Activated CD8-positive, alpha-beta T cell treated with anti-CD3 and anti-CD28 coated beads, Interleukin-2, amount 10 ng/mL, durations not matched to agents 7 days and 5 days (primary cell): ENCODE results near the gene DMXL2. TPM values are rescaled to one million over a fixed set of nuclear protein-coding genes. Genes with fewer than 3 reads are reported as not detected.
"Not testable (repeated sequence)": the region's sequence is repeated elsewhere in the genome, so short reads cannot be mapped to it uniquely, and the experiment has no call there.

Experiments used
- ATAC-seq: fragments of 150-1000 bp; cut with Tn5 transposase; one replicate; pipeline ENCODE4 v1.10.0; 2021; ENCODE audit warnings: moderate library complexity
- CTCF ChIA-PET: fragments of 350-600 bp; sonication (Branson Sonifier 250); formaldehyde crosslinking; loops from one replicate; lab custom pipeline; 2021; ENCODE audit warnings: antibody characterized with exemption; lab: Charles Lee
- POLR2A ChIA-PET: fragments of 350-600 bp; sonication (Branson Sonifier 250); formaldehyde crosslinking; loops from one replicate; lab custom pipeline; 2021; ENCODE audit warnings: antibody characterized with exemption; lab: Charles Lee
- DNase-seq: peaks from one replicate; pipeline ENCODE4 v3.0.0-alpha.2; 2020
- H3K27ac Mint-ChIP-seq: one replicate; pipeline ENCODE4 v1.8.0; 2021; ENCODE audit warnings: mild to moderate bottlenecking, mixed read lengths
- H3K27me3 Mint-ChIP-seq: one replicate; pipeline ENCODE4 v1.8.0; 2021; ENCODE audit warnings: low read depth, mixed read lengths
- H3K36me3 Mint-ChIP-seq: one replicate; pipeline ENCODE4 v1.8.0; 2021; ENCODE audit warnings: low read depth, mixed read lengths
- H3K4me1 Mint-ChIP-seq: one replicate; pipeline ENCODE4 v1.8.0; 2021; ENCODE audit warnings: low read depth, mixed read lengths
- H3K4me3 Mint-ChIP-seq: one replicate; pipeline ENCODE4 v1.8.0; 2021; ENCODE audit warnings: mild to moderate bottlenecking, mixed read lengths
- H3K9me3 Mint-ChIP-seq: one replicate; pipeline ENCODE4 v1.8.0; 2022; ENCODE audit warnings: mixed read lengths; ENCODE audit not compliant: insufficient read depth
- total RNA-seq, 2 experiments: library from RNA; stranded (reverse); gene quantifications; one replicate each; pipeline ENCODE4 v1.2.3, GENCODE V29; 2021

Gene DMXL2
- total RNA-seq, 2 experiments from 2014 or later = 6.8 to 9.2 TPM

- H3K4me1 Mint-ChIP-seq, H3K27ac Mint-ChIP-seq, H3K4me3 Mint-ChIP-seq, DNase-seq, POLR2A ChIA-PET, H3K27me3 Mint-ChIP-seq, H3K9me3 Mint-ChIP-seq, H3K36me3 Mint-ChIP-seq, CTCF ChIA-PET, ATAC-seq: not testable (repeated sequence)
Observed at GRCh38 chr15:51568939-51569784, 53.4 kb downstream of the DMXL2 start.

- DNase-seq = no peak
- POLR2A ChIA-PET = no interaction called here
- Mint-ChIP-seq H3K36me3 (no peaks in the 10 kb centered on the region), H3K4me3 (no peak overlapping the region), H3K27me3 (no peaks in the 10 kb centered on the region), H3K27ac (no peak overlapping the region), H3K9me3 (no peaks in the 10 kb centered on the region), H3K4me1 (no peaks in the 10 kb centered on the region)
- no peak for ATAC-seq
- CTCF ChIA-PET = no interaction called here
Observed at GRCh38 chr15:51561271-51561670, 61.3 kb downstream of the DMXL2 start.

GRCh38 chr15:51558876-51559275 lies 63.7 kb downstream of the DMXL2 start:
- CTCF ChIA-PET = no interaction called here
- Mint-ChIP-seq H3K9me3 (no peaks in the 10 kb centered on the region), H3K36me3 (no peaks in the 10 kb centered on the region), H3K4me1 (no peaks in the 10 kb centered on the region), H3K27me3 (no peaks in the 10 kb centered on the region), H3K4me3 (no peak overlapping the region), H3K27ac (no peak overlapping the region)
- no peak for ATAC-seq
- POLR2A ChIA-PET = no interaction called here
- no peak for DNase-seq

GRCh38 chr15:51558411-51558810 lies 64.2 kb downstream of the DMXL2 start:
- H3K27ac Mint-ChIP-seq = no peak overlapping the region
- ChIA-PET CTCF (no interaction called here), POLR2A (no interaction called here)
- H3K4me3 Mint-ChIP-seq = no peak overlapping the region
- ATAC-seq (no peak), DNase-seq (no peak)
- H3K36me3 Mint-ChIP-seq = no peaks in the 10 kb centered on the region
- H3K4me1 Mint-ChIP-seq = no peaks in the 10 kb centered on the region
- H3K9me3 Mint-ChIP-seq = no peaks in the 10 kb centered on the region
- H3K27me3 Mint-ChIP-seq = no peaks in the 10 kb centered on the region

- no peak for DNase-seq
- CTCF ChIA-PET = no interaction called here
- H3K36me3 Mint-ChIP-seq = no peaks in the 10 kb centered on the region
- POLR2A ChIA-PET = no interaction called here
- H3K27ac Mint-ChIP-seq = no peak overlapping the region
- ATAC-seq = no peak
- no peak overlapping the region for H3K4me3 Mint-ChIP-seq
- no peaks in the 10 kb centered on the region for H3K4me1 Mint-ChIP-seq
- H3K9me3 Mint-ChIP-seq = no peaks in the 10 kb centered on the region
- no peaks in the 10 kb centered on the region for H3K27me3 Mint-ChIP-seq
Observed at GRCh38 chr15:51550841-51551240, 71.7 kb downstream of the DMXL2 start.

GRCh38 chr15:51547656-51548055 lies 74.9 kb downstream of the DMXL2 start:
- ATAC-seq = no peak
- no peaks in the 10 kb centered on the region for H3K4me1 Mint-ChIP-seq
- no peaks in the 10 kb centered on the region for H3K36me3 Mint-ChIP-seq
- ChIA-PET POLR2A (no interaction called here), CTCF (interaction anchor here (1.8 kb wide), 1 partner anchor 11 kb away, joined by 4 read pairs; no protein-coding TSS in a partner anchor)
- no peak for DNase-seq
- no peak overlapping the region for H3K27ac Mint-ChIP-seq
- no peaks in the 10 kb centered on the region for H3K9me3 Mint-ChIP-seq
- no peaks in the 10 kb centered on the region for H3K27me3 Mint-ChIP-seq
- no peak overlapping the region for H3K4me3 Mint-ChIP-seq

GRCh38 chr15:51536965-51537574 lies 85.5 kb downstream of the DMXL2 start:
- Mint-ChIP-seq H3K4me1 (no peaks in the 10 kb centered on the region), H3K36me3 (no peaks in the 10 kb centered on the region), H3K27ac (no peak overlapping the region), H3K9me3 (no peaks in the 10 kb centered on the region), H3K4me3 (no peak overlapping the region), H3K27me3 (no peaks in the 10 kb centered on the region)
- ATAC-seq = no peak
- ChIA-PET POLR2A (interaction anchor here (0.6 kb wide), 1 partner anchor 310 kb away, joined by 4 read pairs; no protein-coding TSS in a partner anchor), CTCF (interaction anchor here (0.6 to 1.5 kb wide), 8 partner anchors 9 to 243 kb away, joined by 3 to 17 read pairs (median 4); partner anchors contain the start of gene DMXL2)
- no peak for DNase-seq

- Mint-ChIP-seq H3K4me3 (no peak overlapping the region), H3K36me3 (no peaks in the 10 kb centered on the region), H3K27me3 (no peaks in the 10 kb centered on the region), H3K4me1 (no peaks in the 10 kb centered on the region), H3K27ac (no peak overlapping the region), H3K9me3 (no peaks in the 10 kb centered on the region)
- CTCF ChIA-PET = interaction anchor here (1.4 to 2.1 kb wide), 2 partner anchors 35 to 243 kb away, joined by 4 to 13 read pairs; no protein-coding TSS in a partner anchor
- ATAC-seq (no peak), DNase-seq (no peak)
- POLR2A ChIA-PET = no interaction called here
Observed at GRCh38 chr15:51533672-51534398, 88.7 kb downstream of the DMXL2 start.

GRCh38 chr15:51526955-51527354 lies 95.6 kb downstream of the DMXL2 start:
- no peak for ATAC-seq
- H3K36me3 Mint-ChIP-seq = no peaks in the 10 kb centered on the region
- H3K4me3 Mint-ChIP-seq = no peak overlapping the region
- no peak for DNase-seq
- POLR2A ChIA-PET = no interaction called here
- H3K27me3 Mint-ChIP-seq = no peaks in the 10 kb centered on the region
- CTCF ChIA-PET = interaction anchor here (1.4 kb wide), 1 partner anchor 10 kb away, joined by 3 read pairs; no protein-coding TSS in a partner anchor
- no peak overlapping the region for H3K27ac Mint-ChIP-seq
- peaks cover 6% of the 10 kb centered on the region for H3K9me3 Mint-ChIP-seq
- H3K4me1 Mint-ChIP-seq = no peaks in the 10 kb centered on the region

- no peaks in the 10 kb centered on the region for H3K36me3 Mint-ChIP-seq
- ATAC-seq = no peak
- no peaks in the 10 kb centered on the region for H3K27me3 Mint-ChIP-seq
- H3K9me3 Mint-ChIP-seq = peaks cover 6% of the 10 kb centered on the region
- H3K27ac Mint-ChIP-seq = no peak overlapping the region
- no peak overlapping the region for H3K4me3 Mint-ChIP-seq
- CTCF ChIA-PET = no interaction called here
- no peaks in the 10 kb centered on the region for H3K4me1 Mint-ChIP-seq
- POLR2A ChIA-PET = no interaction called here
- no peak for DNase-seq
Observed at GRCh38 chr15:51524376-51524775, 98.2 kb downstream of the DMXL2 start.

GRCh38 chr15:51516291-51516690 lies 106.3 kb downstream of the DMXL2 start:
- Mint-ChIP-seq H3K36me3 (peaks cover 2% of the 10 kb centered on the region), H3K27me3 (no peaks in the 10 kb centered on the region), H3K4me3 (no peak overlapping the region), H3K4me1 (no peaks in the 10 kb centered on the region), H3K27ac (no peak overlapping the region), H3K9me3 (no peaks in the 10 kb centered on the region)
- ATAC-seq = no peak
- ChIA-PET CTCF (interaction anchor here (1.7 to 1.9 kb wide), 2 partner anchors 19 to 21 kb away, joined by 3 to 4 read pairs; no protein-coding TSS in a partner anchor), POLR2A (no interaction called here)
- DNase-seq = no peak
